Dedifferentiated amniotic fluid mesenchymal stem cell (primary cell): Measurements from ENCODE around the gene JMJD6.
"Not testable (repeated sequence)": the region's sequence is repeated elsewhere in the genome, so short reads cannot be mapped to it uniquely, and the experiment has no call there.

Experiments
- DNase-seq: peaks from one replicate; pipeline ENCODE4 v3.0.0-alpha.2; 2016; ENCODE audit errors: extremely low spot score

Gene JMJD6

GRCh38 chr17:76716146-76716838 is 10.1 kb downstream of the JMJD6 start:
- peak; percentile 61 for DNase-seq

DNA sequence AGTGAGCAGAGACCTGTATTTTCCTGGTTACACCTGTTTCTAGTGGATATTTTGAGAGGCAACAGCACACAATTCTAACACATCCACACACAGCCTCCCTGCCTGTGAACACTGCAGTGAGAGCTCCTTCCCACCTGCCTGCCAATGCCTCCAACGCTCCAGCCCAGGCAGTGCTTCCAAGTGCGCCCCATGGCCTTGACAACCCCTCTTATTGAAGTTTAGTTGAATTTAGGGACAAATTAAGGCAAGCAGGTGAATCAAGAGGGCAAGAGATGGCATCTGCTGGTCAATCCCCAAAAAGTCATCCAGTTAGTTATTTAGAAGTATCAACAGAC is 10.9 kb downstream of the JMJD6 start:
- no peak for DNase-seq

DNA sequence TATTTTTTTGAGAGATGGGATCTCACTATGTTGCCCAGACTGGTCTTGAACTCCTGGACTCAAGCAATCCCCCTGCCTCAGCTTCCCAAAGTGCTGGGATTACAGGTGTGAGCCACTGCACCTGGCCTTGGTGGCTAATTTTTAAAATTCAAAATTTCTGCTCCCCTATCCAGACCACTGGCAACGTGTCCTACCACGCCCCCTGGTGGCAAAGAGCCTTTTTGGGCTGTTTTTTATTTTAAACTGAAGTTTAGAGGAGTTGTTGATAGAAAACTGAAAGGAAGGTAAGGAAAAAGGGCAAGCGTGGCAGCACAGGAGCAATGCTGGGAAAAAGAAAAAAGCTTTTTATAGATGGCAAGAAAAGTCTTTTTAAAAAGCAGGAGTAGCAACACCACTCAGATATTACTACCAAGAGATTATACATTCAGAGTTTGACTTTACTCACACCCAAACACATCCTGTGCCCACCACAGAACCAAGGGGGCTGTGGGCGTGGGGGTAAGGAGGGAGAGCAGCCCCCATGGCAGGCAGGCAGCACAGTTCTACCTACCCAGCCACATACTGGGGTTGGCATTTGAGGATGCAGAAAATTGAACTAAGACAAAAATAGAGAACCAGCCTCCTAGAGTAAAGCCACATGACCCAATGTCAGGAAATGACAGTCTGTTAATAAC is 11.4 kb downstream of the JMJD6 start:
- peak; percentile 66 for DNase-seq

DNA sequence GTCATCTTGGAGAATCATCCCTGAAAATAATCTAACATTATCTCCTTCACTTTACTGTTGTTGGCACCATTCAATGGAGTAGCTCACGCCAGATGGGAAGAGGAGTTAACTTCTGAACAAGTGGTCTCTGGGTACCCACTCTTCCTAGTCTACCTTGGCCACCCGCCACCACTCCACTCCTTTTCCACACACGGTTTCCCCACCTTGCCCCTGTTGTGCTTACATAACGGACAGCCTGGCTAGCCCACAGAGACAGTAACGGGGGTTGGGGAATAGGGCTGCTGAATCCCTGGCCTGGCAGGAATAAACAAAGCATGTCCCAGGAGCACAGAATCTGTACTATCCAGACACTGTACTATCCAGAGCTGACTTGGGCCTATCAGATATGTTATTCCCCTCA is 12.1 kb downstream of the JMJD6 start:
- no peak for DNase-seq

- no peak for DNase-seq
Measured at GRCh38 chr17:76713765-76714164, 12.6 kb downstream of the JMJD6 start.

- DNase-seq: not testable (repeated sequence)
Measured at GRCh38 chr17:76712321-76712720, 14.1 kb downstream of the JMJD6 start.

- DNase-seq: no peak
Measured at GRCh38 chr17:76710863-76711611, 15.4 kb downstream of the JMJD6 start, which contains the start of gene MXRA7. Gene MXRA7 (minus strand): TSS chr17:76710965. CDS start chr17:76710946, 19 bp downstream.

DNA sequence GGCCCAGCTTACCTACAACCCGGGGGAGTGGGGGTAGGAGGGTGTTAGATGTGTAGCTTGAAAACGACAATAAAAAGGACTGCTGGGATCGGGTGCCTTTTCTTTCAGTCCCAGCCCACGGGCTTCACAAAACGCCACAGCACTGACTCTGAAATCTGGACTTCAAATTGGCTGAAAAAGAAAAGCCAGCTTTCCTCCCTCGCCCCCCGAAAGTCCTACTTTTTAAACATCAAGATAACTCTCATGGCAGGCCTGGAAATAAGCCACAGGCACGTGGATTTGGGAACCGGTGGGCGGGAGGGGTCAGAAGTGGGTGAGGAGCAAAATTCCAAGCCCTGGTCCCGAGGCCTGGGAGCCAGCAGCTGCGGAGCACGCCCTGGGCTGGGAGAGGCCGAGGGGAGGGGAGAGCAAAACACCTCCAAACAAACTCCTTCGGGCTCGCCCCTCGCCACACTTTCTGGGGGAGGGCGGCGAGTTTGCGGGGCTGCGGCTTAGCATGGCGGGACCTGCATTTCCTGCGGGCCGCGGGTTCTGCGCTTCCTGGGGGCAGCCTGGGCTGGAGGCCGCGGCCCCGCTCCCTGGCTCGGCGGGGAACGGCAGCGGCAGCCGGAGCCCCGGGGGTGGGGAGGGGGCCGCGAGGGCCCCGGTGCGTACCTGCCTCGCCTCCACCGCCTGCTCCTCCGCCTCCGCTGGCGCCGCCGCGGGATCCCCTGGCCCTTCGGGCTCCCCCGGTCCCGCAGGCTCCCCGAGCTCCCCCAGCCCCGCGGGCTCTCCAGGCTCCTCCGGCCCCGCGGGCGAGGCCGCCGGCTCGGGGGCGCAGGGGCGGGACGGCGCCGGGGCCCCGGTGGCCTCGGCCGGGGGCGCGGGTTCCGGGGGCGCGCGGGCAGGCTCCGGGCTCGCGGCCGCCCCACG is 16.2 kb downstream of the JMJD6 start:
- DNase-seq: not testable (repeated sequence)

DNA sequence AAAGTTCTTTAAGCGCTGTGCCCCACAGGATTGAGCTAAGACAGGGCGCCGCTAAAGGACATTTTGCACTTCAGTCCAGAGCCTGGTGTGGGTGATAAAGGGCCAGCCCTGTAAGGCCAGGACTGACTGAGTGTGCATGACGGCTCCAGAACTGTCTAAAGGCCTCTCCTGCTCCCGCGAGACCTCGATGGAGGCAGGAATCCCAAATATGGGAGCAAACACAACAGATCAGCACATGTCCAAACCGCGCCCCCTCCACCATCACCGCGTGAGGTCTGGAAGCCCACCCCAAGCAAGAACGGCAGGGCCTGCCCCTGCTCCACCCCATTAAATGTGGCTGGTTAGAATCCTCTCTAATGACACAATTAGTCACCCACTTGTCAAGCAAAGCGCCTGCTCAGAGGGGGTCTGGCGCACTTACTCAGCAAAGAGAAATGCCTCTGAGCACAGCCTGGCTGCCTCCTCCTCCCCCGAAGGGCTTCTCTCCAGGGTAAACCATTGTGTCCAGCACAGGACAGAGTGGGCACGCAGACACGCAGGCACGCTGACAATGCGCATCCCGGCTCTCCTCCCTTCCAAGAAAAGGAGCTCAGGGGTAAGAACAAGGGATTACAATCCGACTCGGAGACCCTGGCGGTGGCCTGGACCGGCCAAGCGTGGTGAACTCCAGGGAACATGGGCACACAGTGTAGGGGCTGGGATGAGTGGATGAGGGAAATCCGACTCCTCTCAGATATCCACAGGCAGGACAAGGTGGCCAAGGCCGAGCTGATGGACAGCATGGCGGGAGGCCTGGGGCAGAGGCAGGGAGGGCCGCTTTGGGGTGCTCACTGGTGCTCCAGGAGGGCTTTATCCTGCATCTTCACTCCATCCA is 17.1 kb downstream of the JMJD6 start:
- peak; percentile 81 for DNase-seq

DNA sequence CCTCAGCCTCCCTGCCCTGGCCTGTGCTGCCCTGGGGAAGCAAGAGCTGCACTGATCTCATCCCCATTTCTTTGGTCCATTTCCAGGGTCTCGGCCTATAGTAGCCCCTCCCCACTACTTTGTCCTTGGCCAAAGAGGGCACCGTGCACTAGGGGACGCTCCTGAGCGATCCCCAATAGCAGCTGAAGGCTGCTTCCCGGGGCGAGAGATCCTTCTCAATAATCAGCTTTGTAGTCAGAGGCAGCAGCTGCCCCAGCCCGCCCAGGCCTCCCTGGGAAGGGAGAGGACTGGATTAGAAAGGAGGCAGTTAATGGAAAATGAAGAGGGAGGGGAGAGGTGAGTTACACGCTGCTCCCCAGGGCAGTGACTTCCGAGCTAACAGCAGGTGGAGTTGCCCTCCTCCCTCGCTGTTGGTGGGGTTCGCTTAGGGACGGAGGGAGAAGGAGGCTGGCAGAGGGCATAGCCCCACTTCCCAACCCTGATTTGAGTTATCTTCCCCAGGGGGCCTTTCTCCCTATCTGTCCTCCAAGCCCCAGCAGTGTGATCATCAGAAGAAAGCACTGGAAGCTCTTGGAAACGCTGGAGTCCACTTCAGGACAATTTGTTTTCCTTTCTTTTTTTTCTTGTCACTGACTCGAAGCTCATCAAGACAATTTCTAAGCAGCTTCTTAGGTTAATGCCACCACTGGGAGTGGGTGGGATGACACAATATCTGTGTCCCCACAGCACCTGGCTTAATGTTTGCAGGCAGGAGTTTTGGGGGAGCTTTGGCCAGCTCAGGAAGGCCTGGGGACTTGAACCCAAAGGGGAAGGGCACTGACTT is 18.2 kb downstream of the JMJD6 start:
- DNase-seq: no peak

GRCh38 chr17:76706817-76707216 is 19.6 kb downstream of the JMJD6 start:
- no peak for DNase-seq

DNA sequence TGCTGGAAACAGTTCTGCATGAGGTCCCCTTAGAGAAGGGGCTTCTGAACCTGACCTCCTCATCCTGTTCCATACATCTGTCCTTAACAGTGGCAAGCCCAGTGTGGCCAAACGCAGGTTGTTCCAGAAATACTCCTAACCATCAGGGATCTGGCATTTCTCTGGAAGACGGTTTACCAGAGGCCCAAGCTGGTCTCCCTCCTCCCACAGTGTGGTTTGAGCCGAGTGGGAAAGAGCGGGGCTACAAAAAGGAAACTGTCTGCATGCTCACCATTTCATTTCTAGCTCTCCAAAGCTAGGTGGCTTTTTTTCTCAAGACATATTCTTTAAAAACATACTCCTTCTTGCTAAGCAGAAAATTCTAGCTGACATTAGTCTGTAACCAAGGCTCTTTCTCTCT is 21.6 kb downstream of the JMJD6 start:
- DNase-seq: no peak

- DNase-seq: no peak
Measured at GRCh38 chr17:76702941-76703637, 23.3 kb downstream of the JMJD6 start.

- no peak for DNase-seq
Measured at GRCh38 chr17:76702076-76702475, 24.3 kb downstream of the JMJD6 start.

- no peak for DNase-seq
Measured at GRCh38 chr17:76701471-76701967, 24.9 kb downstream of the JMJD6 start.

DNA sequence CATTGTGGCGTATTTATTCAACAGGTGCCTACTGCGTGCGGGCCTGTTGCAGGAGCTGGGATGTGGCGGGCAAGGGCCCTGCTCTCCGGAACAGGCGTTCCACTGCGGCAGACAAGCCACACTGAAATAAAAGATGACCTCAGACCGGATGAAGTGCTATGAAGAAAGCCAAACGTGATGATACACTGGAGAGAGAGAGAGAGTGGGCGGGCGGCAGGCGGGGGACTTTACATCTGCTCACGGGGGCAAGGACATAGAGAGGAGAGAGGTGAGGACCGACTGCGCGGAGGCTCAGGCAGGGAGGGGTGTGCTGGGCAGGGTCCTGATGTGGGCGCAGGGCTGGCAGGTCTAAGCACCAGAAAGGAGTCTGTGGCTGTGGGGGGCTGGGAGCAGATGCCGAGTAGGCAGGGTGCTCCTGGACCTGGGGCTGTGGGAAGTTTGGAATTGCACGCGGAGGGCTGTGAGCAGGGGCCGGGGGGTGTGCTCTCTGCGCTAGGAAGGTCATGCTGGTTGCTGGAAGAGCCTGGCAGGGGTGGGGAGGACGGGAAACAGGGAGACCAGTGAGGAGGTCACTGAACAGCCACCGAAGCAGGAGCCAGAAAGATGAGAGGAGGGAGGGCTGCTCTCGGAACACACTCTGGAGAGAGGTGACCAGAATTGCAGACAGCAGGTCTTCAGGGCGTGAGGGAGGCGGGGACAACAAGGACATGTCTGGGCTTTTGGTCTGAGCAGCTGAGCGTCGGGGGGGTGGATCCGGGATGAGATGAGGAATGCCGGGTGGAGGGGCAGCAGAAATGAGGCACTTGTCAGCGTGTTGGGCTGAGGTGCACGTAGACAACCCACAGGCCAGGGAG is 25.6 kb downstream of the JMJD6 start:
- DNase-seq: peak; percentile 75

- no peak for DNase-seq
Measured at GRCh38 chr17:76700270-76700616, 26.2 kb downstream of the JMJD6 start.

DNA sequence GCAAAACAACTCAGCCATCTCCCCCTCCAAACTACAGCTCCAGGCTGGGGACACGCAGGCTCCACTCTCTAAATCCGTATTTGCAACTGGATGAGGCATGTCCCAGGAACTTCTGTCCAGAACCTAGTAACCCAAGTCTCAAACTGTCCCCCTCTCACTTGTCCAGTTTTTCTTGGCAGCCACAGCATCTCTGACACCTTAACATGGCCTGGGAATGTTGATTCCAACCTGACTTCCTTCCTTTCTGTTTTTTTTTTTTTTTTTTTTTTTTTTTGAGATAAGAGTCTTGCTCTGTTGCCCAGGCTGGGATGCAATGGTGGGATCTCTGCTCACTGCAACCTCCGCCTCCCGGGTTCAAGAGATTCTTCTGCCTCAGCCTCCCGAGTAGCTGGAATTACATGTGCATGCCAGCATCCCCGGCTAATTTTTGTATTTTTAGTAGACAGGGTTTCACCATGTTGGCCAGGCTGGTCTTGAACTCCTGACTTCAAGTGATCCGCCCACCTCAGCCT is 27.9 kb downstream of the JMJD6 start:
- DNase-seq: not testable (repeated sequence)
